Measurements from ENCODE around the gene ASIC2. TPM values are rescaled to one million over a fixed set of nuclear protein-coding genes. Genes with fewer than 3 reads are reported as not detected.
"Not testable (repeated sequence)": the region's sequence is repeated elsewhere in the genome, so short reads cannot be mapped to it uniquely, and the experiment has no call there.

ASIC2 gene
- total RNA-seq, 1 experiment from 2014 or later, result 0.09 TPM

DNA sequence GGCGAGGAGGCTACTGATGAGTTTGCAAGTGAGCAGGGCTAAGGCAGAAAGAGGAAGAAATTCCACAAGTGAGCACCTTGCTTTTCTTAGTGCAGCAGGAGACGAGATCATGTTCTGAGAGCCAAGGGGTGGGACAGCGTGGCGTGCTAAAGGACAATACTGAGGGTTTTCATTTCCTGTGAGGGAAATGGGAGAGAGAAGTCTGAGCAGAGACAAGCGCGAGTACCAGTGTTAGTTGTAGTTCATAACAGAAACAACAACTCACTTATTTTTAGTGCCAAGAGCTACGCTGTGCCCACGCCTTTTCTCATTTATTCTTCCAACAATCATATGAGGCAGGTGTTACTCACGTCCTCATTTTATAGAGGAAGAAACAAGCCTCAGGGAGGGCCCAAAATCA lies 299.1 kb downstream of the ASIC2 start:
- ChIA-PET POLR2A (ENCODE audit: unreplicated experiment) (no interaction called here), CTCF (no interaction called here)
- Histone ChIP-seq H3K79me2 (ENCODE audit: low read depth) (no peaks in the 10 kb centered on the region), H3K4me2 (no peak overlapping the region), H3K9me2 (ENCODE audit: insufficient read depth) (no peaks in the 10 kb centered on the region), H4K20me1 (ENCODE audit: insufficient read depth) (no peaks in the 10 kb centered on the region), H3K36me3 (ENCODE audit: low read depth) (no peaks in the 10 kb centered on the region), H3K27me3 (ENCODE audit: insufficient read depth, low read depth) (peaks cover 57% of the 10 kb centered on the region), H3K9me3 (ENCODE audit: insufficient read depth, low read depth) (no peaks in the 10 kb centered on the region), H2AFZ (no peak overlapping the region), H3K4me3 (no peak overlapping the region), H3F3A (ENCODE audit: insufficient read depth, low read depth) (no peaks in the 10 kb centered on the region), H3K27ac (no peak overlapping the region), H3K4me1 (replicated peaks; ENCODE audit: insufficient read depth) (no peaks in the 10 kb centered on the region)
- intact Hi-C loops (cut with micrococcal nuclease; ENCODE audit: unreplicated experiment), result no loop called here
- DNase-seq, result no peak
- TF ChIP-seq, protein P1, sequence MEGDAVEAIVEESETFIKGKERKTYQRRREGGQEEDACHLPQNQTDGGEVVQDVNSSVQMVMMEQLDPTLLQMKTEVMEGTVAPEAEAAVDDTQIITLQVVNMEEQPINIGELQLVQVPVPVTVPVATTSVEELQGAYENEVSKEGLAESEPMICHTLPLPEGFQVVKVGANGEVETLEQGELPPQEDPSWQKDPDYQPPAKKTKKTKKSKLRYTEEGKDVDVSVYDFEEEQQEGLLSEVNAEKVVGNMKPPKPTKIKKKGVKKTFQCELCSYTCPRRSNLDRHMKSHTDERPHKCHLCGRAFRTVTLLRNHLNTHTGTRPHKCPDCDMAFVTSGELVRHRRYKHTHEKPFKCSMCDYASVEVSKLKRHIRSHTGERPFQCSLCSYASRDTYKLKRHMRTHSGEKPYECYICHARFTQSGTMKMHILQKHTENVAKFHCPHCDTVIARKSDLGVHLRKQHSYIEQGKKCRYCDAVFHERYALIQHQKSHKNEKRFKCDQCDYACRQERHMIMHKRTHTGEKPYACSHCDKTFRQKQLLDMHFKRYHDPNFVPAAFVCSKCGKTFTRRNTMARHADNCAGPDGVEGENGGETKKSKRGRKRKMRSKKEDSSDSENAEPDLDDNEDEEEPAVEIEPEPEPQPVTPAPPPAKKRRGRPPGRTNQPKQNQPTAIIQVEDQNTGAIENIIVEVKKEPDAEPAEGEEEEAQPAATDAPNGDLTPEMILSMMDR (conservative IDR thresholded peaks at IDR 0.05), result no peak
- no peak for TF ChIP-seq EZH2 (IDR thresholded peaks at IDR 0.05; ENCODE audit: low read depth)
- BruUV-seq (replicated peaks), result no TSS peak

DNA sequence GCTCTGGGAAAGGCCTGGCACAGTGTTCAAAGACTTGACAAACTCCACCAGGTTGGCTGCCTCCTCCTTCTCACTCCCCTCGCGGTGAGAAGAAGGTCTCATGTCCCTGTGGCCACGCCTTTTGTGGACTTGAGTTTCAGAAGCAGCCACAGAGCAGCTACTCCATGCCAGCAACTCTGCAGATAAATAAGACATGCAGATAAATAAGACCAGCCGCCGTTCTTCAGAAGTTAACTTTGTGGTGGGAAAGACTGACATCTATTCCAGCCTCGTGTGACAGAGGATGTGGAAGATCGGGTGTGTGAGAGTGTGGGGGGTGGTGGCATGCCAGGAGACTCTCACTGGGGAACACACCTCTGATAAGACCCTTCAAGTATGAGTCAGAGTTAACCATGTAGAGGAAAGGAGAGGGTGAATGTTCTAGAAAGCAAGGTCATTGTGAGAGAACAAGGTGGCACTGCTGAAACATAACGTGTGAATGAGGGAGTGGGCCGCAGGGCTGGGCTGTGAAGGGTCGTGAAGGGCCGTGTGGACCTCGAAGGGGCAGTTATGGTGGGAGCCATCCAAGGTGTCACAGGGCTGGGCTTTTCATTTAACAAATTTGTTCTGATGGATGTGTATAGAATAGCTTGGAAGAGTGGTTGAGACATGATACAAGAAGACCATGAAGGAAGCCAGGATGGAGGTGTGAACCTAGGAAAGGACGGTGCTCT lies 300.6 kb downstream of the ASIC2 start:
- no peak for TF ChIP-seq EZH2 (IDR thresholded peaks at IDR 0.05; ENCODE audit: low read depth)
- TF ChIP-seq, protein P1 (conservative IDR thresholded peaks at IDR 0.05), result no peak
- H3K36me3 ChIP-seq (ENCODE audit: low read depth), result no peaks in the 10 kb centered on the region
- intact Hi-C loops (cut with micrococcal nuclease; ENCODE audit: unreplicated experiment), result no loop called here
- H3F3A ChIP-seq (ENCODE audit: insufficient read depth, low read depth), result no peaks in the 10 kb centered on the region
- H3K79me2 ChIP-seq (ENCODE audit: low read depth), result no peaks in the 10 kb centered on the region
- ChIA-PET POLR2A (ENCODE audit: unreplicated experiment) (no interaction called here), CTCF (no interaction called here)
- H3K4me2 ChIP-seq, result no peak overlapping the region
- H3K4me1 ChIP-seq (replicated peaks; ENCODE audit: insufficient read depth), result no peaks in the 10 kb centered on the region
- no peak overlapping the region for H2AFZ ChIP-seq
- H3K9me2 ChIP-seq (ENCODE audit: insufficient read depth), result no peaks in the 10 kb centered on the region
- DNase-seq, result no peak
- no peak overlapping the region for H3K4me3 ChIP-seq
- no peaks in the 10 kb centered on the region; the same call in 1 of the 2 replicates for H3K9me3 ChIP-seq (ENCODE audit: insufficient read depth, low read depth)
- no peaks in the 10 kb centered on the region for H4K20me1 ChIP-seq (ENCODE audit: insufficient read depth)
- BruUV-seq (replicated peaks), result no TSS peak
- no peak overlapping the region for H3K27ac ChIP-seq
- peaks cover 53% of the 10 kb centered on the region for H3K27me3 ChIP-seq (ENCODE audit: insufficient read depth, low read depth)

DNA sequence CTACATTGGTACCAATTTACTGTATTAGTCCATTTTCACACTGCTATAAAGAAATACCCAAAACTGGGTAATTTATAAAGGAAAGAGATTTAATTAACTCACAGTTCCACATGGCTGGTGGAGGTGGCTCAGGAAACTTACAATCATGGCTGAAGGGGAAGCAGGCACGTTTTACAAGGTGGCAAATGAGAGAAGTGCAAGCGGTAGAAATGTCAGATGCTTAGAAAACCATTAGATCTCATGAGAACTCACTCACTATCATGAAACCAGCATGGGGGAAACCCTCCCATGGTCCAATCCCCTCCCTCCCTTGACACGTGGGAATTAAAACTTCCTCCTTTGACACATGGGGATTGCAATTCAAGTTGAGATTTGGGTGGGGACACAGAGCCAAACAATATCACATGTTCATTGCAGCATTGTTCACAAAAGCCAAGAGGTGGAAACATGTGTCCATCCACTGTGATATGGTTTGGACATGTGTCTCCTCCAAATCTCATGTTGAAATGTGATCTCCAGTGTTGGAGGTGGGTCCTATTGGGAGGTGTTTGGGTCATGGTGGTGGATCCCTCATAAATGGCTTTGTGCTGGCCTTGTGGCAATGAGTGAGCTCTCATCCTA lies 304.5 kb downstream of the ASIC2 start:
- DNase-seq, result no peak
- CTCF ChIA-PET, result no interaction called here
- no TSS peak for BruUV-seq (replicated peaks)
- H3F3A ChIP-seq (ENCODE audit: insufficient read depth, low read depth), result no peaks in the 10 kb centered on the region
- no peak overlapping the region for H3K27ac ChIP-seq
- no peak overlapping the region for H3K4me3 ChIP-seq
- TF ChIP-seq EZH2 (IDR thresholded peaks at IDR 0.05; ENCODE audit: low read depth), result no peak
- TF ChIP-seq, protein P1 (conservative IDR thresholded peaks at IDR 0.05), result no peak
- no peaks in the 10 kb centered on the region for H3K9me2 ChIP-seq (ENCODE audit: insufficient read depth)
- no peak overlapping the region for H3K4me2 ChIP-seq
- intact Hi-C loops (cut with micrococcal nuclease; ENCODE audit: unreplicated experiment), result no loop called here
- no peaks in the 10 kb centered on the region for H3K36me3 ChIP-seq (ENCODE audit: low read depth)
- H3K4me1 ChIP-seq (replicated peaks; ENCODE audit: insufficient read depth), result no peaks in the 10 kb centered on the region
- no peak overlapping the region for H2AFZ ChIP-seq
- H3K79me2 ChIP-seq (ENCODE audit: low read depth), result no peaks in the 10 kb centered on the region
- POLR2A ChIA-PET (ENCODE audit: unreplicated experiment), result no interaction called here
- H3K27me3 ChIP-seq (ENCODE audit: insufficient read depth, low read depth), result peaks cover 15% of the 10 kb centered on the region
- H3K9me3 ChIP-seq (ENCODE audit: insufficient read depth, low read depth), result no peaks in the 10 kb centered on the region; the same call in 1 of the 2 replicates
- no peaks in the 10 kb centered on the region for H4K20me1 ChIP-seq (ENCODE audit: insufficient read depth)

DNA sequence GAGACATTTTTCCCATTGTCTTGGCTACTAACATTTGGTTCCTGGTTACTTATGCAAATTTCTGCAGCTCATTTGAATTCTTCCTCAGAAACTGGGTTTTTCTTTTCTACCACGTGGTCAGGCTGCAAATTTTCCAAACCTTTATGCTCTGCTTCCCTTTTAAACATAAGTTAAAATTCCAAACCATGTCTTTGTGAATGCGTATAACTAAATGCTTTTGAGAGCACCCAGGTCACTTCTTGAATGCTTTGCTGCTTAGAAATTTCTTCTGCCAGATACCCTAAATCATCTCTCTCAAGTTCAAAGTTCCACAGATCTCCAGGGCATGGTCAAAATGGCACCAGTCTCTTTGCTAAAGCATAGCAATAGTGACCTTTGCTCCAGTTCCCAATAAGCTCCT lies 305.2 kb downstream of the ASIC2 start:
- POLR2A ChIA-PET (ENCODE audit: unreplicated experiment); H3K4me2 ChIP-seq; H3F3A ChIP-seq (ENCODE audit: insufficient read depth, low read depth); H3K4me3 ChIP-seq; H4K20me1 ChIP-seq (ENCODE audit: insufficient read depth); H3K27ac ChIP-seq; H3K4me1 ChIP-seq (replicated peaks; ENCODE audit: insufficient read depth); H3K79me2 ChIP-seq (ENCODE audit: low read depth); H2AFZ ChIP-seq; DNase-seq; H3K27me3 ChIP-seq (ENCODE audit: insufficient read depth, low read depth); H3K9me2 ChIP-seq (ENCODE audit: insufficient read depth); BruUV-seq (replicated peaks); H3K36me3 ChIP-seq (ENCODE audit: low read depth); H3K9me3 ChIP-seq (ENCODE audit: insufficient read depth, low read depth); intact Hi-C loops (cut with micrococcal nuclease; ENCODE audit: unreplicated experiment); CTCF ChIA-PET: not testable (repeated sequence)

DNA sequence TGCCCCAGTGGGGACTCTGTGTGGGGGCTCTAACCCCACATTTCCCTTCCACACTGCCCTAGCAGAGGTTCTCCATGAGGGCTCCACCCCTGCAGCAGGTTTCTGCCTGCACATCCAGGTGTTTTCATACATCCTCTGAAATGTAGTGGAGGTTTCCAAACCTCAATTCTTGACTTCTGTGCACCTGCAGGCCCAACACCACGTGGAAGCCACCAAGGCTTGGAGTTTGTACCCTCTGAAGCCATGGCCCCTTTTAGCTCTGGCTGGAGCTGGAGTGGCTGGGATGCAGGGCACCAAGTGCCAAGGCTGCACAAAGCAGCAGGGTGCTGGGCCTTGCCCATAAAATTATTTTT lies 305.7 kb downstream of the ASIC2 start:
- H2AFZ ChIP-seq; H3K36me3 ChIP-seq (ENCODE audit: low read depth); H3K9me2 ChIP-seq (ENCODE audit: insufficient read depth); H3K4me1 ChIP-seq (replicated peaks; ENCODE audit: insufficient read depth); H4K20me1 ChIP-seq (ENCODE audit: insufficient read depth); CTCF ChIA-PET; H3K4me3 ChIP-seq; H3K9me3 ChIP-seq (ENCODE audit: insufficient read depth, low read depth); BruUV-seq (replicated peaks); H3F3A ChIP-seq (ENCODE audit: insufficient read depth, low read depth); H3K4me2 ChIP-seq; H3K79me2 ChIP-seq (ENCODE audit: low read depth); H3K27me3 ChIP-seq (ENCODE audit: insufficient read depth, low read depth); intact Hi-C loops (cut with micrococcal nuclease; ENCODE audit: unreplicated experiment); DNase-seq; POLR2A ChIA-PET (ENCODE audit: unreplicated experiment); H3K27ac ChIP-seq: not testable (repeated sequence)
